ENCODE data around the gene GAL3ST1.

DNA sequence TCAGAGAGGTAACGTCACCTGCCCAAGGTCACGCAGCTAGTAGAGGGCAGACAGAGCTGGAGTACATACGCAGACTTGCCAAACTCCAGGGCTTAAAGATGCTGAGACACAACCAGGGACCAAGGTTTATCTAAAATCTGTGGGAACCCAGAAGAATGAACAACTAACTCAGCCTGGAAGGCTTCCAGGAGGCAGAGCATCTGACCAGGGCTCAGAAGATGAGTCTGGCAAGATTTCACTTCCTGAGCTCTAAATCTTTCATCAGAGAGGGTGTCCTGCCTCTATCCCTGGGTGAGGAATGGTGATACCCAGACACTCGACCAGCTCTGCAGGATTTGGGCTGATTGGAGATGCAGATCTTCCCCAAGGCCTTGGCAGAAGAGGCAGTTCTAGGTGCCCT lies 9.1 kb downstream of the GAL3ST1 start:
- TF ChIP-seq, protein P1, sequence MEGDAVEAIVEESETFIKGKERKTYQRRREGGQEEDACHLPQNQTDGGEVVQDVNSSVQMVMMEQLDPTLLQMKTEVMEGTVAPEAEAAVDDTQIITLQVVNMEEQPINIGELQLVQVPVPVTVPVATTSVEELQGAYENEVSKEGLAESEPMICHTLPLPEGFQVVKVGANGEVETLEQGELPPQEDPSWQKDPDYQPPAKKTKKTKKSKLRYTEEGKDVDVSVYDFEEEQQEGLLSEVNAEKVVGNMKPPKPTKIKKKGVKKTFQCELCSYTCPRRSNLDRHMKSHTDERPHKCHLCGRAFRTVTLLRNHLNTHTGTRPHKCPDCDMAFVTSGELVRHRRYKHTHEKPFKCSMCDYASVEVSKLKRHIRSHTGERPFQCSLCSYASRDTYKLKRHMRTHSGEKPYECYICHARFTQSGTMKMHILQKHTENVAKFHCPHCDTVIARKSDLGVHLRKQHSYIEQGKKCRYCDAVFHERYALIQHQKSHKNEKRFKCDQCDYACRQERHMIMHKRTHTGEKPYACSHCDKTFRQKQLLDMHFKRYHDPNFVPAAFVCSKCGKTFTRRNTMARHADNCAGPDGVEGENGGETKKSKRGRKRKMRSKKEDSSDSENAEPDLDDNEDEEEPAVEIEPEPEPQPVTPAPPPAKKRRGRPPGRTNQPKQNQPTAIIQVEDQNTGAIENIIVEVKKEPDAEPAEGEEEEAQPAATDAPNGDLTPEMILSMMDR (IDR thresholded peaks at IDR 0.05; ENCODE audit: borderline replicate concordance, extremely low read depth, low read length, poor library complexity, severe bottlenecking), result no peak
- no peak for TF ChIP-seq EZH2 (IDR thresholded peaks at IDR 0.05; ENCODE audit: borderline replicate concordance, low read depth, low read length, severe bottlenecking)
